Prostate gland (tissue), 2 donors: ENCODE measurements around the gene ZPR1.

Experiments
- POLR2A ChIP-seq: fragments of 450-650 bp; IDR thresholded peaks from one replicate; pipeline ENCODE4 v1.6.1; 2016; ENCODE audit warnings: antibody characterized with exemption, mild to moderate bottlenecking
- POLR2AphosphoS5 ChIP-seq: sonication (generic); formaldehyde crosslinking; IDR thresholded peaks from one replicate; pipeline ENCODE4 v1.6.1; 2017; ENCODE audit warnings: antibody characterized with exemption
- TF ChIP-seq, protein P1 (sequence below), 4 experiments: fragments of 200-600 bp in 2 of 4; fragments of 450-650 bp in 2 of 4; sonication (generic) in 2 of 4; IDR thresholded peaks; 1 replicate in 3 of 4; 2 replicates in 1 of 4; pipeline ENCODE4 v1.5.1; 2016 to 2019; ENCODE audit warnings: antibody characterized with exemption in 4 of 4, mild to moderate bottlenecking in 2 of 4, moderate library complexity in 2 of 4

DNA sequence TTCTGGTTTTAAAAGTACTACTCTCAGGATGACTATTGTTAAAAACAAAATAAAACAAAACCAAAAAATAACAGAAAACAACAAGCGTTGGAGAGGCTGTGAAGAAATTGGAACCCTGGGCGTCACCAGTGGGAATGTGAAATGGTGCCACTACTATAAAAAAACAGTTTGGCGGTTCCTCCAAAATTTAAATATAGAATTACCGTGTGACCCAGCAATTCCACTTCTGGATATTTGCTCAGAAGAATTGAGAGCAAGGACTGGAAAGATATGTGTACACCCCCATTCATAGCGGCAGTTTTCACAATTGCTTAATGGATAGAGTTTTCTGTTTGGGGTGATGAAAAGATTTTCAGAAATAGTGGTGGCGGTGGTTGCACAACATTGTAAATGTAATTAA, 26.7 kb upstream of the ZPR1 start:
- TF ChIP-seq POLR2AphosphoS5 (no peak), POLR2A (no peak)
- TF ChIP-seq, protein P1, sequence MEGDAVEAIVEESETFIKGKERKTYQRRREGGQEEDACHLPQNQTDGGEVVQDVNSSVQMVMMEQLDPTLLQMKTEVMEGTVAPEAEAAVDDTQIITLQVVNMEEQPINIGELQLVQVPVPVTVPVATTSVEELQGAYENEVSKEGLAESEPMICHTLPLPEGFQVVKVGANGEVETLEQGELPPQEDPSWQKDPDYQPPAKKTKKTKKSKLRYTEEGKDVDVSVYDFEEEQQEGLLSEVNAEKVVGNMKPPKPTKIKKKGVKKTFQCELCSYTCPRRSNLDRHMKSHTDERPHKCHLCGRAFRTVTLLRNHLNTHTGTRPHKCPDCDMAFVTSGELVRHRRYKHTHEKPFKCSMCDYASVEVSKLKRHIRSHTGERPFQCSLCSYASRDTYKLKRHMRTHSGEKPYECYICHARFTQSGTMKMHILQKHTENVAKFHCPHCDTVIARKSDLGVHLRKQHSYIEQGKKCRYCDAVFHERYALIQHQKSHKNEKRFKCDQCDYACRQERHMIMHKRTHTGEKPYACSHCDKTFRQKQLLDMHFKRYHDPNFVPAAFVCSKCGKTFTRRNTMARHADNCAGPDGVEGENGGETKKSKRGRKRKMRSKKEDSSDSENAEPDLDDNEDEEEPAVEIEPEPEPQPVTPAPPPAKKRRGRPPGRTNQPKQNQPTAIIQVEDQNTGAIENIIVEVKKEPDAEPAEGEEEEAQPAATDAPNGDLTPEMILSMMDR (IDR thresholded peaks at IDR 0.05) = no peak
